ENCODE measurements around the gene MLLT10. TPM values are rescaled to one million over a fixed set of nuclear protein-coding genes. Genes with fewer than 3 reads are reported as not detected.
"Not testable (repeated sequence)": the region's sequence is repeated elsewhere in the genome, so short reads cannot be mapped to it uniquely, and the experiment has no call there.

MLLT10 gene
- total RNA-seq, 1 donor from 2014 or later = 50.6 TPM

- Mint-ChIP-seq H3K27ac (ENCODE audit: unreplicated experiment) (peak overlapping the region; percentile 9), H3K27me3 (ENCODE audit: unreplicated experiment) (peaks cover 8% of the 10 kb centered on the region), H3K9me3 (ENCODE audit: unreplicated experiment) (no peaks in the 10 kb centered on the region), H3K4me3 (ENCODE audit: unreplicated experiment) (no peak overlapping the region), H3K36me3 (ENCODE audit: low read depth, unreplicated experiment) (peaks cover 22% of the 10 kb centered on the region), H3K4me1 (ENCODE audit: unreplicated experiment) (peaks cover 47% of the 10 kb centered on the region)
- TF ChIP-seq CTCF (IDR thresholded peaks at IDR 0.05; ENCODE audit: unreplicated experiment) = no peak
- DNase-seq (ENCODE audit: low spot score) = no peak
These were observed 173.5 kb downstream of the MLLT10 start for GRCh38 chr10:21707498-21707897.

- DNase-seq (ENCODE audit: low spot score) = no peak
- no peak for TF ChIP-seq CTCF (IDR thresholded peaks at IDR 0.05; ENCODE audit: unreplicated experiment)
- Mint-ChIP-seq H3K4me1 (ENCODE audit: unreplicated experiment) (peaks cover 18% of the 10 kb centered on the region), H3K36me3 (ENCODE audit: low read depth, unreplicated experiment) (peaks cover 24% of the 10 kb centered on the region), H3K27me3 (ENCODE audit: unreplicated experiment) (no peaks in the 10 kb centered on the region), H3K27ac (ENCODE audit: unreplicated experiment) (peak overlapping the region; percentile 64), H3K4me3 (ENCODE audit: unreplicated experiment) (peak overlapping the region; percentile 35), H3K9me3 (ENCODE audit: unreplicated experiment) (no peaks in the 10 kb centered on the region)
These were observed 178.9 kb downstream of the MLLT10 start for GRCh38 chr10:21712975-21713374.

- Mint-ChIP-seq H3K4me3 (ENCODE audit: unreplicated experiment) (no peak overlapping the region), H3K4me1 (ENCODE audit: unreplicated experiment) (peaks cover 11% of the 10 kb centered on the region), H3K36me3 (ENCODE audit: low read depth, unreplicated experiment) (peaks cover 26% of the 10 kb centered on the region), H3K27me3 (ENCODE audit: unreplicated experiment) (no peaks in the 10 kb centered on the region), H3K27ac (ENCODE audit: unreplicated experiment) (no peak overlapping the region), H3K9me3 (ENCODE audit: unreplicated experiment) (no peaks in the 10 kb centered on the region)
- DNase-seq (ENCODE audit: low spot score) = no peak
- no peak for TF ChIP-seq CTCF (IDR thresholded peaks at IDR 0.05; ENCODE audit: unreplicated experiment)
These were observed 181.6 kb downstream of the MLLT10 start for GRCh38 chr10:21715531-21716195.

GRCh38 chr10:21717437-21718054 is 183.5 kb downstream of the MLLT10 start:
- not testable (repeated sequence) for H3K9me3 Mint-ChIP-seq (ENCODE audit: unreplicated experiment); H3K27me3 Mint-ChIP-seq (ENCODE audit: unreplicated experiment); H3K4me1 Mint-ChIP-seq (ENCODE audit: unreplicated experiment); H3K4me3 Mint-ChIP-seq (ENCODE audit: unreplicated experiment); DNase-seq (ENCODE audit: low spot score); H3K27ac Mint-ChIP-seq (ENCODE audit: unreplicated experiment)
- H3K36me3 Mint-ChIP-seq (ENCODE audit: low read depth, unreplicated experiment) = peaks cover 23% of the 10 kb centered on the region

- Mint-ChIP-seq H3K27me3 (ENCODE audit: unreplicated experiment) (no peaks in the 10 kb centered on the region), H3K4me1 (ENCODE audit: unreplicated experiment) (peaks cover 9% of the 10 kb centered on the region), H3K4me3 (ENCODE audit: unreplicated experiment) (no peak overlapping the region), H3K9me3 (ENCODE audit: unreplicated experiment) (no peaks in the 10 kb centered on the region), H3K27ac (ENCODE audit: unreplicated experiment) (no peak overlapping the region), H3K36me3 (ENCODE audit: low read depth, unreplicated experiment) (peaks cover 14% of the 10 kb centered on the region)
- no peak for TF ChIP-seq CTCF (IDR thresholded peaks at IDR 0.05; ENCODE audit: unreplicated experiment)
- no peak for DNase-seq (ENCODE audit: low spot score)
These were observed 185.5 kb downstream of the MLLT10 start for GRCh38 chr10:21719502-21719901.
